ENCODE measurements around the gene ELMO1. TPM values are rescaled to one million over a fixed set of nuclear protein-coding genes. Genes with fewer than 3 reads are reported as not detected.

The ELMO1 gene
- total RNA-seq, 4 donors from 2014 or later, result 24.6 to 120 (median 71.9) TPM

- intact Hi-C loops (cut with DNase I; ENCODE audit: low total_unique reads), result no loop called here
- TF ChIP-seq POLR2A (IDR thresholded peaks at IDR 0.05), result no peak
- no peak for TF ChIP-seq POLR2AphosphoS5 (IDR thresholded peaks at IDR 0.05)
- no peak for TF ChIP-seq EP300 (IDR thresholded peaks at IDR 0.05; ENCODE audit: low read depth)
- TF ChIP-seq CTCF (IDR thresholded peaks at IDR 0.05), result no peak
Observed at GRCh38 chr7:36941359-36941758, 507.3 kb downstream of the ELMO1 start.

GRCh38 chr7:36939816-36940215, 508.8 kb downstream of the ELMO1 start:
- in situ Hi-C loops (cut with MboI; ENCODE audit: low pct_ligation_motif_present in 1 of 4, low pct_unique_long_range_greater_than_20kb in 1 of 4, low sequenced_read_pairs in 3 of 4), result no loop called here
- Histone ChIP-seq H3K36me3 (peaks cover 0 to 10% (median 0%) of the 10 kb centered on the region in 4 donors), H3K27me3 (no peaks in the 10 kb centered on the region), H3K4me1 (peaks cover 0 to 12% (median 2%) of the 10 kb centered on the region in 4 donors), H3K4me3 (no peak overlapping the region), H3K9me3 (peaks cover 34 to 50% of the 10 kb centered on the region in 2 donors), H3K27ac (peak overlapping the region in 1 of 4 donors; percentile 61)
- 17 to 71% methylated on average over 1 to 4 of the region's 4 CpGs for WGBS, 2 donors (ENCODE audit: low coverage in 1 of 2)
- no peak for DNase-seq
- intact Hi-C loops (cut with DNase I; ENCODE audit: low total_unique reads), result no loop called here
- no peak for TF ChIP-seq EP300 (IDR thresholded peaks at IDR 0.05; ENCODE audit: low read depth)
- peak in 2 of 3 donors; percentile 51 to 61 for TF ChIP-seq POLR2AphosphoS5 (IDR thresholded peaks at IDR 0.05)
- TF ChIP-seq POLR2A (IDR thresholded peaks at IDR 0.05), result no peak

More at GRCh38 chr7:36941359-36941758, 507.3 kb downstream of the ELMO1 start:
- peaks cover 0 to 10% (median 0%) of the 10 kb centered on the region in 4 donors for H3K36me3 ChIP-seq
- H3K4me3 ChIP-seq, result no peak overlapping the region
- in situ Hi-C loops (cut with MboI; ENCODE audit: low pct_ligation_motif_present in 1 of 4, low pct_unique_long_range_greater_than_20kb in 1 of 4, low sequenced_read_pairs in 3 of 4), result no loop called here
- no peaks in the 10 kb centered on the region for H3K27me3 ChIP-seq
- no peak for DNase-seq
- H3K4me1 ChIP-seq, result peaks cover 0 to 12% (median 2%) of the 10 kb centered on the region in 4 donors
- H3K9me3 ChIP-seq, result peaks cover 30 to 42% of the 10 kb centered on the region in 2 donors
- WGBS, 2 donors (ENCODE audit: low coverage in 1 of 2), result 27 to 44% methylated on average over 1 of the region's 1 CpG
- H3K27ac ChIP-seq, result no peak overlapping the region

DNA sequence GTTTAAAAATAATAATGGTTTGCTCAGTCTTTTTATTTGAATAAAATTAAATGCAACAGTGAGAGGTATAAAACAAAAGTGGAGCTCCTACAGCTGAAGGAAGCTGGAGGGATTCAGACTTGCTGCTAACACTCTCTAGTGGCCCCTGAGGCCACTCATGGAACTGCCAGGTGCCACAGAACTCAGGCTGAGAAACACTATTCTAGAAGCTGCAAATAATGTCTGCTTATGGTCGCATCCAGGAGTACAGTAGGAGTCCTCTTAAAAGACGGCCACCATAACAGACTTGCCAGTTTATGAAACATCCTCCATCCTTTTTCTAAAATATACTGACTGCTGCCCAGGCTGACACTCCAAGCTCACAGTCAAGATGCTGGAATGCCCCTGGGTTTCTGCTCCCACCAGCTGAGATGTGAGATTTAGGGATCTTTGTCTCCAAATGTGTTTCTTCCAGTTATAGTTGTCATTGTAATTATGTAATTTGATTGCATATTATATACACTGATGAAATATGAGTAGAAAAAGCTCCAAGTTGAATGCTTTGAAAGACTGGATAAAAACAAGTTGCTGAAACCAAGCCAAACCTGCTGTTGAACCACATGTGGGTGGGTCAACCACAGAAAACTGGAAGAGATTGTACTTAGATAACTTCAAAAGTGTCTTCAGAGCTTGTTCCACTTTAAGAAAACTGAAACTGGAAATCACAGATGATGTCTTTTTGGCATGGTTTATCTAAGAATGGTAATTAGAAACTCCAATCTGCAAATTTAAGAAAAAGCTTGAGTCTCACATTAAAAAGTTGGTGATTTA, 510.7 kb downstream of the ELMO1 start:
- DNase-seq, result no peak
- no peak overlapping the region for H3K4me3 ChIP-seq
- 94 to 100% methylated on average over 2 of the region's 2 CpGs for WGBS, 2 donors (ENCODE audit: low coverage in 1 of 2)
- H3K36me3 ChIP-seq, result peaks cover 0 to 10% (median 0%) of the 10 kb centered on the region in 4 donors
- no peak for TF ChIP-seq POLR2A (IDR thresholded peaks at IDR 0.05)
- TF ChIP-seq POLR2AphosphoS5 (IDR thresholded peaks at IDR 0.05), result no peak
- TF ChIP-seq CTCF (IDR thresholded peaks at IDR 0.05), result no peak
- intact Hi-C loops (cut with DNase I; ENCODE audit: low total_unique reads), result no loop called here
- no peaks in the 10 kb centered on the region for H3K4me1 ChIP-seq
- peaks cover 34 to 50% of the 10 kb centered on the region in 2 donors for H3K9me3 ChIP-seq
- in situ Hi-C loops (cut with MboI; ENCODE audit: low pct_ligation_motif_present in 1 of 4, low pct_unique_long_range_greater_than_20kb in 1 of 4, low sequenced_read_pairs in 3 of 4), result no loop called here
- H3K27me3 ChIP-seq, result no peaks in the 10 kb centered on the region
- H3K27ac ChIP-seq, result no peak overlapping the region

DNA sequence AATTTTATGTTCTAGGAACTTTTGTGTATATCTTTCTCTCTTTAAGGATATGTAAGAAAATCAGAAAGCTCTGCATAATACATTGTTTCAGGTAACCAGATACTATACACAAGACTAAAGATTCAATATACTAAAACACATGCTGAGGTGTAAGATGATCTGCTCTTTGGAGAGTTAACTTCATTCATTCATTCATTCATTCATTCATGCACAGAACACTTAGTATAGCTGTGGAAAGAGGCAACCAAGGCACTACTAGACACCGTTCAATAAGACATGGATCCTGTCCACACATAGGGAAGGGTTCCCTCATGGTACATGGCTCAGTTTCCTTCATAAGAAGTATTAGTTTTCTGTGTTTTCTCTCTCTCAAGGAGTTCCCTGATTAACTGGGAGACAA, 516.8 kb downstream of the ELMO1 start:
- TF ChIP-seq EP300 (IDR thresholded peaks at IDR 0.05; ENCODE audit: low read depth) (no peak), POLR2A (IDR thresholded peaks at IDR 0.05) (no peak), CTCF (IDR thresholded peaks at IDR 0.05) (no peak), POLR2AphosphoS5 (IDR thresholded peaks at IDR 0.05) (no peak)
- intact Hi-C loops (cut with DNase I; ENCODE audit: low total_unique reads) (no loop called here), in situ Hi-C loops (cut with MboI; ENCODE audit: low pct_ligation_motif_present in 1 of 4, low pct_unique_long_range_greater_than_20kb in 1 of 4, low sequenced_read_pairs in 3 of 4) (no loop called here)
- Histone ChIP-seq H3K4me3 (no peak overlapping the region), H3K36me3 (no peaks in the 10 kb centered on the region), H3K9me3 (peaks cover 10 to 13% of the 10 kb centered on the region in 2 donors), H3K27ac (no peak overlapping the region), H3K27me3 (no peaks in the 10 kb centered on the region), H3K4me1 (no peaks in the 10 kb centered on the region)
- 97% methylated on average over 1 of the region's 1 CpG; no CpG with 5 or more reads in 1 of the 2 donors for WGBS, 2 donors (ENCODE audit: low coverage in 1 of 2)
- DNase-seq, result no peak

Measured in transverse colon (tissue), 4 donors.